GM12801 (cell line): ENCODE results near the gene TAF4.

Experiments used
- CTCF ChIP-seq: IDR thresholded peaks from one replicate; pipeline ENCODE4 v1.5.1; 2011; ENCODE audit warnings: control low read depth; ENCODE audit not compliant: insufficient read length; ENCODE audit errors: extremely low read depth

The TAF4 gene

DNA sequence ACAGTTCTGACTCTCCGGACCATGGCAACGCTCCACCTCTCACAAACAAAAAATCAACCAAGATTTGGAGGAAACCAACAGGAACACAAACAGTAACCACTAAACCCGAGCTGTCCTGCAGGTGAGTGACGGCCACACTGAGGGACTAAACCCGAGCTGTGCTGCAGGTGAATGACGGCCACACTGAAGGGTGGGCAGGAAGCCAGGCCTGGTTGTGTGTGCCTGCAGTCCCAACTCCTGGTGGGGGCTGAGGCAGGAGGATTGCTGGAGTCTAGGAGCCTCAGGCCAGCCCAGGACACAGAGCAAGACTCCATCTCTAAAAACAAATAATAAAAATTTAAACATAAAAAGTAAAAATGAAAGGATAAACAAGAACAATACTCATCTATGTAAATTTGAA is 80.6 kb downstream of the TAF4 start:
- TF ChIP-seq CTCF: no peak

GRCh38 chr20:61983965-61984364 is 81.7 kb downstream of the TAF4 start:
- TF ChIP-seq CTCF: no peak

DNA sequence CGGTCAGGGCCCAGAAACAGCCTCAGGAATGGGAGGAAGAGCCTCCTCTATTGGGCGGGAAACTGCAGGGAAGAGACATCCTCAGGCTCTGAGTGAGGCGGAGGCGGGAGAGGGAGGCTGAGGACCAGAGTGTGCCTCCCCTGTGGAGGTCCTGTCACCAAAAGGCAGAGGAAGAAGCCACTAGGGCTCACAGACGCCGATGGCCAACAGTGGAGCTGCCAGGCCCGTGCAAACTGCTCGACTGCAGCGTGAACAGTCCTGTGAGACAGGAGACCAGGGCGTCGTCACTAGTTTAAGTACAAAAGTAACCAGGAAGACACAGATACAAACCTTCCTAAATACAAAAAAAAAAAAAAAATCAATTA is 82.7 kb downstream of the TAF4 start:
- TF ChIP-seq CTCF: no peak

- TF ChIP-seq CTCF: no peak
These were observed 83.3 kb downstream of the TAF4 start for GRCh38 chr20:61982191-61982950.

- TF ChIP-seq CTCF: no peak
These were observed 84.8 kb downstream of the TAF4 start for GRCh38 chr20:61980647-61981583.

- TF ChIP-seq CTCF: no peak
These were observed 85.7 kb downstream of the TAF4 start for GRCh38 chr20:61979701-61980635.

DNA sequence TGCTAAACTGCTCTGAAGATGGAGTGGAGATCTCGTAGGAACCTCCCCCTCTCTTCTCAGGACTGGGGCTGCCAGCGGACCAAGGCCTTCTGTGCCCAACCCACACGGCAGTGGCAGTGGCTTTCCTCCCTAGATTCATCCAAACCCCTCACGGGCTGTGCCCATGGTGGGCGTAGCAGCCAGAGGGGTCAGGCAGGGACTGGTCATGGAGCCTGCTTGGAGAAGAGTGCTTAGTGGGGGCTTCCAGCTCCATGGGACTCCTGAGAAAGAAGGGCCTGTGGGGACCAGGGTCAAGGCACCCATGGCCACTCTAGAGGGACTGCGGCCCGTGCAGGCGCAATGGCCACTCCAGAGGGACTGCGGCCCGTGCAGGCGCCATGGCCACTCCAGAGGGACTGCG is 86.6 kb downstream of the TAF4 start:
- no peak for TF ChIP-seq CTCF
